SK-N-SH (cell line): ENCODE results near the gene FHOD3. TPM values are rescaled to one million over a fixed set of nuclear protein-coding genes. Genes with fewer than 3 reads are reported as not detected.

Experiments
- CTCF ChIA-PET: fragments of 300-600, 350-600 bp; formaldehyde crosslinking; extraction: SDS; loops from one replicate; lab custom pipeline; 2021; lab: Yijun Ruan, JAX
- POLR2A ChIA-PET: fragments of 350-600 bp; sonication (Branson Sonifier 250); formaldehyde crosslinking; extraction: SDS; loops from one replicate; lab custom pipeline; 2020; ENCODE audit warnings: antibody characterized with exemption, inconsistent platforms; lab: Yijun Ruan, JAX
- DNase-seq: peaks from one replicate; pipeline ENCODE4 v3.0.0; 2012
- H2AFZ ChIP-seq: fragments of 200-600 bp; sonication (generic); 2 replicates; pipeline ENCODE4 v1.8.1; 2016; ENCODE audit warnings: antibody characterized with exemption, mild to moderate bottlenecking, low read depth
- H3F3A ChIP-seq: fragments of 200-600 bp; sonication (generic); replicated peaks from 2 replicates; pipeline ENCODE3; 2016; ENCODE audit warnings: antibody characterized with exemption, mild to moderate bottlenecking; ENCODE audit not compliant: insufficient read depth
- H3K27ac ChIP-seq, 2 experiments: fragments of 200-500 bp in 1 of 2; fragments of 200-600 bp in 1 of 2; sonication (Bioruptor generic) in 1 of 2; sonication (generic), shearing (Covaris generic) in 1 of 2; 2 replicates each; pipeline versions ENCODE4 v1.5.1 to v1.6.1; 2014 to 2016; ENCODE audit warnings: low read depth in 2 of 2, inconsistent platforms in 1 of 2, low read length in 1 of 2, mild to moderate bottlenecking in 1 of 2, mixed read lengths in 1 of 2
- H3K27me3 ChIP-seq: fragments of 200-600 bp; sonication (generic), shearing (Covaris generic); 2 replicates; pipeline ENCODE4 v1.6.1; 2016; ENCODE audit warnings: mixed run types; ENCODE audit not compliant: insufficient read depth
- H3K36me3 ChIP-seq, 2 experiments: fragments of 200-500 bp in 1 of 2; fragments of 200-600 bp in 1 of 2; sonication (Bioruptor generic) in 1 of 2; sonication (generic) in 1 of 2; replicated peaks in 1 of 2; 2 replicates each; pipeline versions ENCODE3 to v1.5.1; 2014 to 2016; ENCODE audit warnings: low read length in 1 of 2, mild to moderate bottlenecking in 1 of 2; ENCODE audit not compliant: insufficient read depth in 2 of 2, control insufficient read depth in 1 of 2
- H3K4me1 ChIP-seq, 2 experiments: fragments of 200-500 bp in 1 of 2; fragments of 200-600 bp in 1 of 2; sonication (Bioruptor generic) in 1 of 2; sonication (generic), shearing (Covaris generic) in 1 of 2; 2 replicates each; pipeline versions ENCODE4 v1.5.1 to v1.6.1; 2014 to 2016; ENCODE audit warnings: low read depth in 1 of 2, low read length in 1 of 2, mixed run types in 1 of 2; ENCODE audit not compliant: insufficient read depth in 2 of 2, control insufficient read depth in 1 of 2
- H3K4me2 ChIP-seq: fragments of 200-600 bp; sonication (generic), shearing (Covaris generic); 2 replicates; pipeline ENCODE4 v1.6.1; 2017; ENCODE audit warnings: mixed run types
- H3K4me3 ChIP-seq, 2 experiments: fragments of 200-500 bp in 1 of 2; fragments of 200-600 bp in 1 of 2; sonication (Bioruptor generic) in 1 of 2; sonication (generic), shearing (Covaris generic) in 1 of 2; 2 replicates each; pipeline versions ENCODE4 v1.5.1 to v1.8.1; 2014 to 2016; ENCODE audit warnings: low read depth in 2 of 2, inconsistent platforms in 1 of 2, low read length in 1 of 2, mild to moderate bottlenecking in 1 of 2, mixed read lengths in 1 of 2, moderate library complexity in 1 of 2
- H3K79me2 ChIP-seq: fragments of 200-600 bp; sonication (generic); 2 replicates; pipeline ENCODE4 v1.8.1; 2017; ENCODE audit warnings: mild to moderate bottlenecking; ENCODE audit not compliant: insufficient read depth
- H3K9ac ChIP-seq: fragments of 200-600 bp; sonication (generic); 2 replicates; pipeline ENCODE4 v1.6.1; 2017; ENCODE audit warnings: mixed run types
- H3K9me2 ChIP-seq: fragments of 200-600 bp; sonication (generic); 2 replicates; pipeline ENCODE4 v1.6.1; 2017; ENCODE audit warnings: mixed run types
- H3K9me3 ChIP-seq: fragments of 200-600 bp; sonication (generic); 2 replicates; pipeline ENCODE4 v1.6.1; 2017; ENCODE audit warnings: mixed run types, mild to moderate bottlenecking, moderate library complexity
- H4K20me1 ChIP-seq: fragments of 200-600 bp; sonication (generic); 2 replicates; pipeline ENCODE4 v1.6.1; 2017; ENCODE audit warnings: mild to moderate bottlenecking, mixed run types; ENCODE audit not compliant: insufficient read depth
- EP300 ChIP-seq, 2 experiments: IDR thresholded peaks; 2 replicates each; pipeline versions ENCODE4 v1.4.0 to v1.6.1; 2012; ENCODE audit warnings: borderline replicate concordance in 1 of 2, low read depth in 1 of 2, low read length in 1 of 2
- EZH2phosphoT487 ChIP-seq: fragments of 200-600 bp; sonication (generic); IDR thresholded peaks from 2 replicates; pipeline ENCODE4 v1.6.1; 2017; ENCODE audit warnings: low read depth, mixed run types, mild to moderate bottlenecking, antibody characterized with exemption, moderate library complexity, borderline replicate concordance
- FOXM1 ChIP-seq: IDR thresholded peaks from 2 replicates; pipeline ENCODE4 v1.4.0; 2012; ENCODE audit warnings: low read depth, mild to moderate bottlenecking
- GABPA ChIP-seq: IDR thresholded peaks from 2 replicates; pipeline ENCODE4 v1.4.0; 2012; ENCODE audit warnings: low read depth, mild to moderate bottlenecking
- RFX5 ChIP-seq: IDR thresholded peaks from 2 replicates; pipeline ENCODE4 v1.6.1; 2012; ENCODE audit warnings: mild to moderate bottlenecking, improper control_type of control experiment, low read length
- TCF12 ChIP-seq: IDR thresholded peaks from 2 replicates; pipeline ENCODE4 v1.4.0; 2012
- TEAD4 ChIP-seq: IDR thresholded peaks from 2 replicates; pipeline ENCODE4 v1.4.0; 2012; ENCODE audit warnings: mild to moderate bottlenecking, borderline replicate concordance; ENCODE audit not compliant: insufficient read depth
- YY1 ChIP-seq: IDR thresholded peaks from 2 replicates; pipeline ENCODE4 v1.4.0; 2012; ENCODE audit warnings: low read depth, mild to moderate bottlenecking
- WGBS: methylation state at CpG from one replicate; pipeline ENCODE4 v1.1.6; 2017; ENCODE audit warnings: low lambda C conversion rate; 5-methylcytosine and 5-hydroxymethylcytosine counted together
- polyA plus RNA-seq, 3 experiments: library from polyadenylated mRNA; depleted of rRNA; stranded (reverse); fragments of >200 nt; gene quantifications; 2 replicates each; pipeline ENCODE4 v1.2.3, GENCODE V29; 2012
- TF ChIP-seq, protein P1 (sequence below): fragments of 150-350 bp; IDR thresholded peaks from 2 replicates; pipeline ENCODE4 v1.6.1; 2016; ENCODE audit warnings: mild to moderate bottlenecking, low read depth, low read length
- TF ChIP-seq, protein P2 (sequence below): fragments of 200-600 bp; sonication (generic); IDR thresholded peaks from 2 replicates; pipeline ENCODE4 v1.6.1; 2017; ENCODE audit warnings: antibody characterized with exemption, mild to moderate bottlenecking, moderate library complexity

Gene FHOD3
- polyA plus RNA-seq, 1 of the 3 experiments (the other 2 are of a cell fraction), result 10.9 TPM

DNA sequence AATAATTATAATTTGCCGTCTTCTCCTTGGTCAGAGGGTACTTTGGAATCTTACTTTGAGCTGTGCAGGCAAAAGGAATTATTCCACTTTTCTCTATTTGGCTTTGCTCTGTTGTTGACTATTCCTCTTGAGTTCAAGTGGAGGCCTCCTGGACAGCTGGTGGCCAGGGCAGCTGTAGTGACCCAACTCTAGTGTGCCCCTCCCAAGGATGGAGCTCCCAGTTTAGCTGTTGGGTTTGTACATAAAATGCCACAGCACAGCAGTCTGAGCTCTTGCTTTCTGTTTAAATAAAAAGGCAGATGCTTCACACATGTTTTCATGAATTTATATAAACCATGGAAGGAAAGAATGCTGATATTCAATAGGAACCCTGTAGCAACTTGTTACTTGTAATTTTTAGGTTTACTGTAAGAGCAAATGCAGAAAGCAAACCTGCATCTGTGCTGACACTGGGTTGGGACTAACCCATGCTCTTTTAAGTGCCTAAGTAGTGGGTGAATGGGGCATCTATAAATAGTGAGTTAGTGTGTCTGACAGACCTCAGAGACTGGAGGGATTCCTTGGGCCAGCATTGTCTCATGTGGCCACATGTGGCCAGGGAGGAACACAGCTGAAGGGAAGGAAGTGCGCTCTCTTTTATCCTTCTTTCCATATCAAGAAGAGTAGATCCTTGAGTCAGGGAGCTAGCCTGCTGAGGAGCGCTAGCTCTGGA is 121.8 kb downstream of the FHOD3 start:
- H3K27ac ChIP-seq, result peak overlapping the region in 1 of 2 experiments; percentile 25; a peak in 2 of 4 replicates
- CTCF ChIA-PET, result interaction anchor here (1.2 to 4.4 kb wide), 6 partner anchors 13 to 402 kb away, joined by 3 to 14 read pairs (median 5); no protein-coding TSS in a partner anchor
- H3K79me2 ChIP-seq, result no peaks in the 10 kb centered on the region
- H3K4me2 ChIP-seq, result no peak overlapping the region
- 96% methylated on average over 2 of the region's 3 CpGs for WGBS
- TF ChIP-seq RFX5, result no peak
- no peak for TF ChIP-seq YY1
- no peak for TF ChIP-seq TEAD4
- no peak for TF ChIP-seq GABPA
- TF ChIP-seq EZH2phosphoT487, result no peak
- TF ChIP-seq FOXM1, result no peak
- TF ChIP-seq EP300 (IDR thresholded peaks at IDR 0.05; ENCODE audit: borderline replicate concordance in 1 of 2, low read depth in 1 of 2, low read length in 1 of 2), result no peak
- TF ChIP-seq, protein P1, sequence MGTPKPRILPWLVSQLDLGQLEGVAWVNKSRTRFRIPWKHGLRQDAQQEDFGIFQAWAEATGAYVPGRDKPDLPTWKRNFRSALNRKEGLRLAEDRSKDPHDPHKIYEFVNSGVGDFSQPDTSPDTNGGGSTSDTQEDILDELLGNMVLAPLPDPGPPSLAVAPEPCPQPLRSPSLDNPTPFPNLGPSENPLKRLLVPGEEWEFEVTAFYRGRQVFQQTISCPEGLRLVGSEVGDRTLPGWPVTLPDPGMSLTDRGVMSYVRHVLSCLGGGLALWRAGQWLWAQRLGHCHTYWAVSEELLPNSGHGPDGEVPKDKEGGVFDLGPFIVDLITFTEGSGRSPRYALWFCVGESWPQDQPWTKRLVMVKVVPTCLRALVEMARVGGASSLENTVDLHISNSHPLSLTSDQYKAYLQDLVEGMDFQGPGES, result no peak
- no peaks in the 10 kb centered on the region for H3K36me3 ChIP-seq
- H3F3A ChIP-seq, result no peaks in the 10 kb centered on the region
- H3K27me3 ChIP-seq, result no peaks in the 10 kb centered on the region
- H3K4me3 ChIP-seq, result no peak overlapping the region
- peaks cover 0 to 11% of the 10 kb centered on the region in 2 experiments; a peak in 2 of 4 replicates for H3K4me1 ChIP-seq
- H3K9ac ChIP-seq, result no peak overlapping the region
- POLR2A ChIA-PET, result no interaction called here
- H4K20me1 ChIP-seq, result no peaks in the 10 kb centered on the region
- no peaks in the 10 kb centered on the region for H3K9me3 ChIP-seq
- no peak for DNase-seq
- H2AFZ ChIP-seq, result no peak overlapping the region
- no peaks in the 10 kb centered on the region for H3K9me2 ChIP-seq

DNA sequence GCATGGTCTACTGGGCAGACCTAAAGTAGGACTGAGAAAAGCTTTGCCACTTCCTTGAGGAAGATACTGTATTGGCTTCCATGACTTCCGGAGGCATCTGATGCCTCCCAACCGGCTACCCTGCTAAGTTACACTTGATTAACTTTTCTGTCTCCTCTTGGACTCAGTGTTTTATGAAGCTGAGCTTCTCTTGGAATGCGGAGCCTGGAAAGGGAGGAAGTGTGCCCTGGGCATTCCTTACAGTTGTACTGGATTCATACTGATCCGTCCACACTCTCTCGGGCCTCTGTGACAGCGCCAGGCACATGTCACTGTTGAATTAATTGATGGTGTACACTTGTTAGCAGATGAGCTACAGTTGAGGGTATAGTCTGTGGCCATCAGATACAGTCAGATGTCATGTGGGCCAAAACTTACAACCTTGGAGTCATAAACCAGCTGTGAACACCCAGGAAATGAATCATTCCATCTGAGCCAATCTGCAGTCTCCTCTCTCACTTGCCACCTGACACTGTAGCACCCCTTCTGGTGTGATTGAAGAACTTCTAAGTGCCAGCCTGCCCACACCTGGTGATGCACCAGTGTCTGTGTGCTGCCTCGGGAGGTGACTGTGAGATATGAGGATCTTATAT is 122.5 kb downstream of the FHOD3 start:
- Histone ChIP-seq H3K79me2 (no peaks in the 10 kb centered on the region), H2AFZ (no peak overlapping the region), H3F3A (no peaks in the 10 kb centered on the region), H3K4me1 (peaks cover 0 to 14% of the 10 kb centered on the region in 2 experiments; a peak in 2 of 4 replicates), H3K9ac (no peak overlapping the region), H3K27me3 (no peaks in the 10 kb centered on the region), H3K4me2 (no peak overlapping the region), H4K20me1 (no peaks in the 10 kb centered on the region), H3K9me3 (no peaks in the 10 kb centered on the region), H3K4me3 (no peak overlapping the region), H3K36me3 (no peaks in the 10 kb centered on the region)
- ChIA-PET CTCF (interaction anchor here (1.2 to 4.4 kb wide), 7 partner anchors 11 to 402 kb away, joined by 3 to 14 read pairs (median 4); no protein-coding TSS in a partner anchor), POLR2A (no interaction called here)
- DNase-seq, result no peak
- 86% methylated on average over 7 of the region's 7 CpGs for WGBS
- no peak for TF ChIP-seq TCF12
- TF ChIP-seq, protein P2, sequence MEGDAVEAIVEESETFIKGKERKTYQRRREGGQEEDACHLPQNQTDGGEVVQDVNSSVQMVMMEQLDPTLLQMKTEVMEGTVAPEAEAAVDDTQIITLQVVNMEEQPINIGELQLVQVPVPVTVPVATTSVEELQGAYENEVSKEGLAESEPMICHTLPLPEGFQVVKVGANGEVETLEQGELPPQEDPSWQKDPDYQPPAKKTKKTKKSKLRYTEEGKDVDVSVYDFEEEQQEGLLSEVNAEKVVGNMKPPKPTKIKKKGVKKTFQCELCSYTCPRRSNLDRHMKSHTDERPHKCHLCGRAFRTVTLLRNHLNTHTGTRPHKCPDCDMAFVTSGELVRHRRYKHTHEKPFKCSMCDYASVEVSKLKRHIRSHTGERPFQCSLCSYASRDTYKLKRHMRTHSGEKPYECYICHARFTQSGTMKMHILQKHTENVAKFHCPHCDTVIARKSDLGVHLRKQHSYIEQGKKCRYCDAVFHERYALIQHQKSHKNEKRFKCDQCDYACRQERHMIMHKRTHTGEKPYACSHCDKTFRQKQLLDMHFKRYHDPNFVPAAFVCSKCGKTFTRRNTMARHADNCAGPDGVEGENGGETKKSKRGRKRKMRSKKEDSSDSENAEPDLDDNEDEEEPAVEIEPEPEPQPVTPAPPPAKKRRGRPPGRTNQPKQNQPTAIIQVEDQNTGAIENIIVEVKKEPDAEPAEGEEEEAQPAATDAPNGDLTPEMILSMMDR, result peak; percentile 12; the same call in 1 of the 2 replicates
- TF ChIP-seq, all 33 proteins: peak for 1
- Histone ChIP-seq H3K9me2 (no peaks in the 10 kb centered on the region), H3K27ac (peak overlapping the region in 1 of 2 experiments; percentile 25; a peak in 2 of 4 replicates)
